WTC11 (cell line): Measurements from ENCODE around the gene ATP2B2.

Experiments
- AFF4 ChIP-seq: sonication (generic); formaldehyde crosslinking; IDR thresholded peaks from 2 replicates; pipeline ENCODE4 v1.8.1; 2023; ENCODE audit warnings: mild to moderate bottlenecking, missing genetic modification reagents, borderline replicate concordance
- CTCF ChIP-seq: fragments of 200-600 bp; IDR thresholded peaks from 2 replicates; pipeline ENCODE4 v1.8.0; 2022; ENCODE audit warnings: antibody characterized with exemption
- ESRRA ChIP-seq: sonication (generic); formaldehyde crosslinking; IDR thresholded peaks from 2 replicates; pipeline ENCODE4 v1.8.1; 2022; ENCODE audit warnings: mild to moderate bottlenecking, missing genetic modification reagents, borderline replicate concordance
- ETV6 ChIP-seq: sonication (generic); formaldehyde crosslinking; IDR thresholded peaks from 2 replicates; pipeline ENCODE4 v1.8.1; 2022; ENCODE audit warnings: mild to moderate bottlenecking, missing genetic modification reagents
- FOXP4 ChIP-seq: sonication (generic); formaldehyde crosslinking; IDR thresholded peaks from 2 replicates; pipeline ENCODE4 v1.8.0; 2022; ENCODE audit warnings: mild to moderate bottlenecking, missing genetic modification reagents
- IRF1 ChIP-seq: sonication (generic); formaldehyde crosslinking; IDR thresholded peaks from 2 replicates; pipeline ENCODE4 v1.8.0; 2023; ENCODE audit warnings: missing genetic modification reagents
- KAT7 ChIP-seq: sonication (generic); formaldehyde crosslinking; IDR thresholded peaks from 2 replicates; pipeline ENCODE4 v1.8.1; 2023; ENCODE audit warnings: missing genetic modification reagents, mild to moderate bottlenecking, borderline replicate concordance
- OVOL2 ChIP-seq: fragments of 250-450 bp; sonication (Bioruptor Pico); IDR thresholded peaks from 2 replicates; pipeline ENCODE4 v1.9.0; 2021; ENCODE audit warnings: mild to moderate bottlenecking, borderline replicate concordance
- SP1 ChIP-seq: sonication (generic); formaldehyde crosslinking; conservative IDR thresholded peaks from 2 replicates; pipeline ENCODE4 v1.8.1; 2022; ENCODE audit warnings: missing genetic modification reagents
- TCF7 ChIP-seq: sonication (generic); formaldehyde crosslinking; IDR thresholded peaks from 2 replicates; pipeline ENCODE4 v1.8.0; 2022; ENCODE audit warnings: mild to moderate bottlenecking, low read depth, missing genetic modification reagents, moderate library complexity
- ZBTB43 ChIP-seq: sonication (generic); formaldehyde crosslinking; IDR thresholded peaks from 2 replicates; pipeline ENCODE4 v1.8.1; 2023; ENCODE audit warnings: mild to moderate bottlenecking, missing genetic modification reagents
- ZNF416 ChIP-seq: fragments of 250-450 bp; sonication (Bioruptor Pico); IDR thresholded peaks from 2 replicates; pipeline ENCODE4 v1.9.0; 2021; ENCODE audit warnings: mild to moderate bottlenecking, inconsistent platforms
- ZSCAN18 ChIP-seq: fragments of 250-450 bp; sonication (Bioruptor Pico); IDR thresholded peaks from 2 replicates; pipeline ENCODE4 v2.1.2; 2022; ENCODE audit warnings: mild to moderate bottlenecking, moderate library complexity

- no peak for TF ChIP-seq CTCF
- no peak for TF ChIP-seq ZBTB43 (CRISPR knock-in tag)
- TF ChIP-seq AFF4 (CRISPR knock-in tag) = no peak
- TF ChIP-seq SP1 (CRISPR knock-in tag) = no peak
- no peak for TF ChIP-seq OVOL2 (CRISPR knock-in tag)
- no peak for TF ChIP-seq TCF7 (CRISPR knock-in tag)
- no peak for TF ChIP-seq KAT7
- no peak for TF ChIP-seq ZNF416
- no peak for TF ChIP-seq ZSCAN18 (CRISPR knock-in tag)
- no peak for TF ChIP-seq IRF1 (CRISPR knock-in tag)
- no peak for TF ChIP-seq FOXP4 (CRISPR knock-in tag)
- TF ChIP-seq ESRRA (CRISPR knock-in tag) = no peak
- TF ChIP-seq ETV6 = no peak
Measured at GRCh38 chr3:10480871-10481378, 24.5 kb downstream of the ATP2B2 start.
